GM18867 (cell line): ENCODE measurements around the gene ALOX15.
"Not testable (repeated sequence)": the region's sequence is repeated elsewhere in the genome, so short reads cannot be mapped to it uniquely, and the experiment has no call there.

ENCODE experiments used
- ATAC-seq: cut with Tn5 transposase; IDR thresholded peaks from one replicate; pipeline ENCODE4 v1.9.1; 2021; ENCODE audit warnings: mild to moderate bottlenecking, moderate library complexity; ENCODE audit not compliant: unreplicated experiment

Gene ALOX15

DNA sequence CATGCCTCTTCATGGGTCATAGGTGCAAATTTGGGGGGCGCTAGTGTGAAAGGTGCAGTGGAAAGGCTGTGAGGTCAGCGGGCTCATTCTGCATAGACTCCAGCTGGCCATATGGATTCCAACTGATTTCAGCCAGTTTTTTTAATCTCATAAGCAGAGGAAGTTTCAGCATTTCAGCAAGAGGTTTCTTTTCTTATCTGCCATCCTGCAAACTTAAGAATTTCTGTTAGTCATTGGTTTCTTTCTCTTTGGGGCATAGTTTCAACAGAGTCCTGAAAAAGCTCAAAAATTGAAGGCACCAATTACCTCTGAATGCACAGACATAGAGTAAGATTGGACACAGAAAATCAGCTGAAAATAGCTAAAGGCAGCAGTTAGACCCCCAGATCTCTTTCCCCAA is 16.2 kb upstream of the ALOX15 start:
- ATAC-seq: no peak

DNA sequence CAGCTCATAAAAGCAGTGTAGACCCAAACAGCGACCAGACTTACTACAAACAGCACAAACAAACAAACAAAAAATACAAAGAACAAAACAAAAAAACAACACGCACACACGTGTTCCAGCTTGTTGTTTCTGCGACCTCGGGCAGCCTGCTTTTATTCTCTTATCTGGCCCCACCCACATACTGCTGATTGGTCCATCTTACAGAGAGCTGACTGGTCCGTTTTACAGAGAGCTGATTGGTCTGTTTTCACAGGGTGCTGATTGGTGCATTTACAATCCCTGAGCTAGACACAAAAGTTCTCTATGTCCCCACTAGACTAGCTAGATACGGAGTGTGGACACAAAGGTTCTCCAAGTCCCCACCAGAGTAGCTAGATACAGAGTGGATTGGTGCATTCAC is 14.5 kb upstream of the ALOX15 start:
- ATAC-seq: not testable (repeated sequence)

DNA sequence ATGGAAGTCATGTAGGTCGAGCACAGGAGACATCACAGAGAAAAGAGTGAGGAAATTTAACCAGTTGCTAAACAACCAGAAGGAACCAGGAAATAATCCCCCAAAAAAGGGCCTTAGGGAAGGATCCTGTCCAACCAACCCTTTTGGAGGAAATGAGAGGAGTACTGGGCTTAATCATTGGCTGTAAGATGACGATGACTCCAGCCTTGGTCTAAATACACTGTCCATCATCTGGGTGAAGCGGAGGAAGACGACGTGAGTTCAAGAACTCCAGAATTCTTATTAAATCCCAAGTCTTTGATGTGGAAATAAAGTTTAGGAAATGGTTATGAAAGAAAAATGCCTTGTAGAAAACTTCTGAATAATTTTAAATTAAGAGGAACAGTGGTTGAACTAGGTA is 11.5 kb upstream of the ALOX15 start:
- no peak for ATAC-seq

DNA sequence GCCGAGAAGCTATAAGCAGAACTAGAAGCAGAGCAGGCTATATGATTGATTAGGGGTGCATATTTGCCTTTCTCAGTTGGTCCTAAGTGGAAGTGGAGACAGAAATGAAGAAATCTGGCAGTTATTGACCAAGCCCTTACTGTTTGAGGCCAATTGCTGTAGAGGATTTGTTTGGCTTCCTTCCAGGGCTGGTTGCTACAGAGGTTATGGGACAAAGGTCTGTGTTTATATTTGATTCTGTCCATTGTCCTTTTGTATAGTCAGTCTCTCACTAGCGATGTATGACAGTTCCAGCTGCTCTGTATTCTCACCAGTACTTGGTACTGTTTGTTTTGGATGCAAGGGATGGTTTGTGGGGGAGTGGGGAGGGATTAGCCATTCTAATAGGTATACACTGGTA is 7.3 kb upstream of the ALOX15 start:
- ATAC-seq: no peak

DNA sequence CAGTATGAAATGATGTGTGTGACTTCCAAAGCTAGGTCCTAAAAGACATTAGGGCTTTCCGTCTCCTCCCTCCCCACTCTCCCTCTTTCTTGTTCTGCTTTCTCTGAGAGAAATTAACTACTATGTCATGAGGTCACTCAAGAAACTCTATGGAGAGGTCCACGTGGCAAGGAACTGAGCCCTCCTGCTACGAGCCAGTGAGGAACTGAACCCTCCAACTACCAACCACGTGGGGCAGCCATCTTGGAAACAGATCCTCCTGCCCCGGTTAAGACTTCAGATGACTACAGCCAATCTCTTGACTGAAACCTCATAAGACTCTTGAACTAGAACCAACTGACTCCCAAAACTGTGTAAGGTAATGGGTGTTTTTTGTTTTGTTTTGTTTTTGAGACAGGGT is 4.2 kb upstream of the ALOX15 start:
- no peak for ATAC-seq

DNA sequence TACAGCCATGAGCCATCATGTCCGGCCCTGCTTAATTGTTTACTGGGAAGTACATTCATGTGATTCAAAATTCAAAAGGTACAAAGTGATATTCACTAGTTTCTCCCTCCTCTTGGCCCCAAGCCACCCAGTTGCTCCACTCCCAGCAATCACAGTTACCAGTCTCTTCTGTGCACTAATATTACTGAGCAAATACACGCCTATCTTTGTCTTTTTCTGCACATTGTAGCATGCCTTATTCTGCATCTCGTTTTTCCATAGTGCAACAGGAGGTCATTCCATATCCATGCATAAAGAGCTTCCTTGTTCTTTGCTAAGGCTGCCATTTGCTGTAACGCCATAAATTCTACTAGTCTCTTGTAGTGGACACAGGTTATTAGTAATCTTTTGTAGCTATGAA is 2.2 kb upstream of the ALOX15 start:
- ATAC-seq: no peak

DNA sequence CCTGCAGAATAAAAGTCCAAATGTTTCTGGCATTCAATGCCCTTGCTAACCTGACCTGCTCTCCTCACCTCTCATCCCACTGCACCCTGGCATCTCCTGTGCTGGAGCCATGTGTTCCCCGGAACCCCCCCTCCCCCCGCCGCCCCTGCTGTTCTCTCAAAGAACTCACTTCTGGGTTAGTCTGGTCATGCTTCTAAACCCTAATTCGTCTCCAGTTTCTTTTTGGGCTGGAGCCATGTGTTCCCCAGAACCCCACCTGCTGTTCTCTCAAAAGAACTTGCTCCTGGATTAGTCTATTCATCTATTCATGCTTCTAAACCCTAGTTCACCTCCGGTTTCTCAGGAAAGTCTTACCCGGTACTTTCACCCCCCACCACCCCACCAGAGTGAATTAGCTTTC is 808 bp upstream of the ALOX15 start:
- ATAC-seq: no peak

DNA sequence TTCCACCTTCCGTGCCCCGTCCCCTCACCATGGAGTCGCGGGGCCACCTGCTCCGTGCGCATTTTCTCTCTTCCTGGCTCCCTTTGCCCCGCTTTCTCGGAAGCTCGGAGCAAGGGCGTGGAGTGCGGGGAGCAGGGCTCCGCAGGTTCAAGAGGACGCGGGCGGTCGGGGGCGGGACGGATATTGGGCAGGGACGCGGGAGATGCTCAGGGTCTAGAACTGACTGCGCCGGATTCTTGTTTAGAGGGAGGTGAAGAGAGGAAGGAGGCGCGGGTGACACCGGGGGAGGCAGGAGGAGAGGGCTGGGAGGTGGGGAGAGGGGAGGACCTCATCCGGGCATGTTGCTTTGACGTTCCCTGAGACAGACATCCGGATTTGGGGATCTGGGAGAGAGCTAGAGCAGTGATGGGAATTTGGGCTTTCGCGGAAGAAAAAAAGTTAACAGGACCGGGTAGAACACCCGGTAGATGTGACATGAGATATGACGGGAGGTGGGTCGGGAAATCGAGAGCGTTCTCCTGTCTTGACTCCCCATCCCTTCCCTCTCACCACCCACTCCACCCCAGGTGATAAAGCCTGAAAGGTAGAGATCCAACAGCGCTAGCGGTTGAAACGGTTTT is 799 bp downstream of the ALOX15 start:
- not testable (repeated sequence) for ATAC-seq

DNA sequence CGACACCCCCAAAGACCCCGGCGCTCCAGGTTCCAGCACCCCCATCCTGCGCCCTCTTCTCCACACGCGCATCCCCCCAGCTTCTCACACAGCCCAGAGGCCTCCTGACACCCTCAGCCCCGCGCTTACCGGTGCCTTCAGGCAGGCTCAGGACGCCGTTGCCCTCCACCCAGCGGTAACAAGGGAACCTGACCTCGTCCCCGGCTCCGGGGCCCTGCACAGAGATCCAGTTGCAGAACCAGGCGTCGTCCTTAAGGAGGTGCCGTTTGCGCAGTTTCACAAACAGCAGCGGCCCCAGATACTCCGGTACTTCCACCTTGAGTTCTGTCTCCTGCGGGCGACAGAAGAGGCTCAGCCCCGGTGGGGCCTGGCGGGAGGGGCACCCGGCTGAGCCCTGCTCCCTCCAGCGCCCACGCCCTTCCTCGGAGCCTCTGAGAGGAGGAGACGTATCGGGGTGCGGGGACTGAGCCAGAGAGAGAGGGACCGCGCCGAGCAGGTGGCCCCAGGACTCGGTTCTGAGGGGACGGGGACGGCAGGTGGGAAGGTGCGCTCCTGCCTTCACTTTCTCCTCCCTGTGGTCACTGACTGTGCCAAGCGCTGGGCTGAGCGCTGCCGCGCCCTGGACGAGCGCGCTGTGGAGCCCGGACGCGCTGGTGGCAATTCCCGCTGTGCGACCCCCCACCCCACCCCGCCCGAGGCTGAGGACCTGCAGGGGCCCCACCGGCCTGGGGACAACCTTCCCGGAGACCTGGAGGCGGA is 2.0 kb downstream of the ALOX15 start:
- ATAC-seq: not testable (repeated sequence)

DNA sequence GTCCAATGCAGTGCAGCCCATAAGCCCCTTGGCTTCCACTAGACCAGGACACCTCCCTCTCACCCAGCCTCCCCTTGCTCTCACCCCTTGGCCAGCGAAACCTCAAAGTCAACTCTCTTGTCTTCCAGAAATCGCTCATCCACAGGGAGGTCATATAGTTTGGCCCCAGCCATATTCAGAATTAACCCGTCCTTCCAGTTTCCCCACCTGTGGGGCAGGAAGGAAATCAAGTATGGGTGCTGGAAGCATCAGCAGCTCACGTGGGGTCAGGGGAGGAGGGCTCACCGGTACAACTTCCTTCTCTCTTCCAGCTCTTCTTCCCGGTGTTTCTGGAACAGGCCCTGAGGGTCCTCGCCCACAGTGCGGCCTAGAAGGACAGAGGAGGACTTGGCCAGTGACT is 2.7 kb downstream of the ALOX15 start:
- ATAC-seq: not testable (repeated sequence)

DNA sequence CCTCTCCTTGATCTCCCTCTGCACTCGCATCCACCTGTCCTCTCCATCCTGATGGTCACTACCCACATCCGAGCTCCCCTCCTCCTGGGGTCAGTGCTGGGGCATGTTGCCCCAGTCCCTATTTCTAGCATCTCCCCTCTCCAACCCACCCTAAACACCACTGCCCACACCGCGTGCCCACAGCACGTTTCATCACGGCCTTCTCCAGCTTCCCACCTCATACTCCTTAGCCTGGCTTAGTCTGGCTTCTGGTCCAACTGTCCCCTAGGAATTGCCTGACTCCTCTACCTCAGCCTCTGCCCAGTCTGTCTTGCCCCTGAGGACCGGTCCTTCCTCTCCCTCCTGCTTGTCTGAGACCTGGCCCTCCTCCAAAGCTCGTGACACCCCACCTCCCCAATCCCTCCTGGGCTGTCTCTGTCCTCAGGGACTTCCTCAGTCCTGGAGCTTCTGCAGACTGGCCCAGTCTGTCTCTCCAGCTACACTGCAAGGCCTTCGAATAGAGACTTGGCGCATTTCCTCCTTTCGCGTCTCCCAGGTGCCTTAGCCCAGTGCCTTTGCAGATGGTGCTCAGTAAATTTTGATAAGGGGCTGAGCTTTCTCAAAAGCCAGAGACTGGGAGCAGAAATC is 4.9 kb downstream of the ALOX15 start:
- no peak for ATAC-seq

DNA sequence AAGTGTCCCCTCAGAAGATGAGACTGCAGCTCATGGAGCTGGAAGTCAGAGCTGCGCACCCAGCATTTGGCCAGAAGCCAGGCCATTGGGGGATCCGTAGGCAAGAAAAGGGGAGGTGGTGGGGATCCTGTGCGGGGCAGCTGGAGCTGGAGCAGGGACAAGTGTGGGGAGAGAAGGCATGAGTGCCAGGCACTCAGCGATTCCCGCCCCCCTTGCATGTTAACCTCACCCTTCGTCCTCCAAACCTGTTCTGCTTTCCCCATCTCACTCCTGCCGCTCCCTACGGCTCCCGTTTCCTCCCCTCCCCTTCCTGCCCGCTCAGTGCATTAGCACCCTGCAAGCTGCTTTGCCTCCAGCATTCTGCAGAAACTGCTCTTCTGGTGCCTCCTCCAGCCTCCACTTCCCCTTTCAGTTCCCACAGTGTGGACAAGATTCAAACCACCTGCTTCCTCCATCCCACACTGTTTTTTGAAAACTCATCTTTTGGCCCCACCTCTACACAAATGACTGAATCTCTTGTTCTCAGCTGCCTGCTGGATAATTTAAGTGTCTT is 5.6 kb downstream of the ALOX15 start:
- no peak for ATAC-seq

DNA sequence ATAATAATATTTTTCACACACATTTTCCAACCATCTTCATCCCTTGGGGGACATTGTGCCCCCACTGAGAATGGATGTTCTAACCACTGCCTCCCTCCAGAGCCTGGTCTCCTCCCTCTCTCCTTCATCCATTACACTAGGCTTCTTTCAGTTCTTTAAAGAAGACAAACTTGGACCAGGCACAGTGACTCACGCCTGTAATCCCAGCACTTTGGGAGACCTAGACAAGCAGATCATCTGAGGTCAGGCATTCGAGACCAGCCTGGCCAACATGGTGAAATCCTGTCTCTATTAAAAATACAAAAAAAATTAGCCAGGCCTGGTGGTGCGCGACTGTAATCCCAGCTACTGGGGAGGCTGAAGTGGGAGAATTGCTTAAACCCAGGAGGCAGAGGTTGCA is 6.5 kb downstream of the ALOX15 start:
- no peak for ATAC-seq

DNA sequence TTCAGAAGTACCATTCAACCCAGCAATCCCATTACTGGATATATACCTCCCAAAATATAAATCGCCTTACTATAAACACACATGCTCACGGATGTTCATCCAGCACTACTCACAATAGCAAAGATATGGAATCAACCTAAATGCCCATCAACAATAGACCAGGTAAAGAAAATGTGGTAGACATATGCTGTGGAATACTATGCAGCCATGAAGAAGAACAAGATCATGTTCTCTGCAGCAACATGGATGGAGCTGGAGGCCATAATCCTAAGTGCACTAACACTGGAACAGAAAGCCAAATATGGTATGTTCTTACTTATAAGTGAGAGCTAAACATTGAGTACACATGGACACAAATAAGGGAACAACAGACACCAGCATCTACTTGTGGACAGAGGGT is 7.8 kb downstream of the ALOX15 start:
- no peak for ATAC-seq

DNA sequence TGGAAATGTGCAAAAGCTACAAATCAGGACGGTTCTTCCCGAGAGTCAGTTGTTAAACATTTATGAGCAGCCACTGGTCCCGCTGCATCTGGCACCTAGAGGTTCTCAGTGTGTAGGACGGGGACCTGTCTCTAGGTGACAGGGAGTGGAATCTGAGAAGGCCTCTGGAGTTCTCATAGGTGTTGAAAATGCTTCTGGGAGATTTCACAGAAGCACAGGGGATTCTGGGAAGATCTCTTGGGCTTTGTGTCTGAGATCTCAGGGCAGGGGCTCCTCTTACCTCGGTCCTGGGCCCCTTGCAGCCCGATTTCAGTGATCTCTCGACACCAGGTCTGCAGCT is 8.9 kb downstream of the ALOX15 start:
- no peak for ATAC-seq

DNA sequence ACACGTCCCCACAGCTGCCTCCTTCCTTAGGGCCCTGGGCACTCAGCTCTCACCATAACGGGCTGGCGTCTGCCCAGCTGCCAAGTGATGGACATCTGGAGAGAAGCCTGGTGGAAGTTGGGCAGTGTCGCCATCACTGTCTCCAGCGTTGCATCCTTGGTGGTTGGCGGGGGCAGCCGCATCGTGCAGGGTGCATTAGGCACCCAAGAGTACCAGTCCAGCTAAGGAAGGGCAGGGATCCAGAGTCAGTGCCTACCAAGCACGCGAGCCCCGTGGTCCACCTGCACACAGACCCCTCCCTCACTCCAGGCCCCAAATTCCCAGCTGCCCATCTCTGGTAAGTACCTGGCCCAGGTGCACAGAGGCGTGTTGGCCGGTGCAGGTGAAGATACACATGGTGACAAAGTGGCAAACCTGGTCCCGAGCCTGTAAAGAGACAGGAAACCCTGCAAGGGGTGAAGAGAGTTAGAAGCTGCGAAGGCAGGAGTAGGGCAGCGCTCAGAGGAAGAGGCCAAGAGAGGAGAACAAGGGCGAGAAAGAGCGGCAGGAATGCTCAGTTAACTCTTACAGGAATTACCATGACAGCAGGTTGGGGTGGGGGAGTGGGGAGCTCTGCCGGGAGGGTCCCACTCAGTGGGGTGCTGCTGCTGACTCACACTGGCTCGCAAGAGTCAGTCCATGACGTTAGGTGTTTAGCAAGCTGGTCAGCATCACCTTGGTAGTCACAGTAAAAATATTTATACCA is 9.5 kb downstream of the ALOX15 start:
- ATAC-seq: no peak

DNA sequence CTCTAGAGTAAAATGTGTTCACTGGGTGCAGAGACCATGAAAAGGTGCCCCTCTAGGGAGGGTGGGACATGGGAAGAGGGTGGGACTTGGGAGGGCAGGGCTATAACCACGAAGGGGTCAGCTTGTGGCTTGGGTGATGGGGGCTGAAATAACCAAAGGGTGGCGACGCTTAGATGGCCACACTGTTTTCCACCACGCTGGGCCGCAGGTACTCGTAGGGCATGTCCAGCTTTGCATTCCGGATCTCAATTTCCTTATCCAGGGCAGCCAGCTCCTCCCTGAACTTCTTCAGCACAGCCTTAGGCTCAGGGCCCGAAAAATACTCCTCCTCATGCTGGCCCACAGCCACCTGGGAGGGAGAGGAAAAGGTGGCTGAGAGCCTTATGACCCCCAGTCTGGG is 10.0 kb downstream of the ALOX15 start:
- no peak for ATAC-seq

DNA sequence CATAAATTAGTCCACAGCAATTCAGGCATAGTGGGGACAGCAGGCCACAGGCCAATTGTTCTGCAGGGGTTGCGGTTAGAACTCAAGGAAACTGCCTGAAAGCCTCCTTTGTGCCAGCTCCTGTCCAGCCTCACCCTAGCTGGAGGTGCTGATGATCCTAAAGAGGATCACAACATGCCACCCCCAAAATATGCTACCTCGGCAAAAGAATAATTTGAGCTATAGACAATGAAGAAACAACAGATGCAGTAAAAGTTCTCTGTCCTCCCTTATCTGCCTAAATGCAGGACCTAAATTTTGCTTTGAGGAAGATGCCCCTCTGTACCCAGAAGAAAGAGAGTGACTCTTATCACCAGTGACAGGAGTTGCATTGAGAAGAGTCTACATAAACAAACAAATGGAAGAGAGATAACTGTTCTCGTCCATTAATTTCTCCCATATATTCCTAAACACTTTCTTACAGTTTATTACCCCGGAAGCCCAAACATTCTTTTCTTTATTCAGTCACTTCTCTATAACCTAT is 14.7 kb downstream of the ALOX15 start:
- no peak for ATAC-seq

DNA sequence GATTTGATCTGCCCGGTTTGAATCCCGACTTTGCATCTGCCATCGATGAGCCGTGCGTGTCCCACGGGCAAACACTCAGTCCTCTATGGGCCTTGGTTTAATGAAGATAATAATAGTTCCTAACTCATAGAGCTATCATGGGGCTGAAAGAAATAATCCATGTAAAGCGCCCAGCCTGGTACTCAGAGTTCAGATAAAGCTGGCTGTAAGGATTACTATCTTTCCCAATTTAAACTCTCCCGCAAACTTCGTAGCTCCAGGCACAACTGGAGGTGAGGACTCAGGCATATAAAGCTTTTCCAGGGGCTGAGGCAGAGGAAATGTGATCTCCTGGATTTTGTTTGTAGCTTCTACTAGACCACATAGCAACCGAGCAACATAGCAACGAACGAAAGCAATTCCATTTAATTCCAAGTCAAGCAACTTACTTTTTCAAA is 16.3 kb downstream of the ALOX15 start:
- ATAC-seq: no peak

DNA sequence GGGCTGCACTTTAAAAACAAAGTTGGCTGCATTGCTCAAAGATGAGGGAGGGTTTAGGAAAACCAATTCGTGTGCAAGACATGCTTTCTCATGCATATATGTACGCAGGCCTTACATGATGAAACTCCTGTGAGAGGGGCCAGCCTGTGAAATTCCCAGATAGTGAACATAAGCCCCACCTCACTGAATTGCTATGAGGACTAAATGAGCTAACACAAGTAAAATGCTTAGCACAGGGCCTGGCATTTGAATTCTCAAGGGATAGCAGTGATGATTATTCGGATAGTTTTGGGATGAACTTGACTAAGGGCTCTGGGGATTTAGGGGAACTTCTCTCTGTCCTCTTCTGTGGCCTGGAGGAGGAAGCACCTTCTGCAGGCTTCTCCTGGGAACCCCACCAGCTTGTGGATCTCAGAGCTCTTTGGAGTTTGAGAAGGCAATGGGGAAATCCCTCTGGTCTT is 17.0 kb downstream of the ALOX15 start:
- ATAC-seq: not testable (repeated sequence)

DNA sequence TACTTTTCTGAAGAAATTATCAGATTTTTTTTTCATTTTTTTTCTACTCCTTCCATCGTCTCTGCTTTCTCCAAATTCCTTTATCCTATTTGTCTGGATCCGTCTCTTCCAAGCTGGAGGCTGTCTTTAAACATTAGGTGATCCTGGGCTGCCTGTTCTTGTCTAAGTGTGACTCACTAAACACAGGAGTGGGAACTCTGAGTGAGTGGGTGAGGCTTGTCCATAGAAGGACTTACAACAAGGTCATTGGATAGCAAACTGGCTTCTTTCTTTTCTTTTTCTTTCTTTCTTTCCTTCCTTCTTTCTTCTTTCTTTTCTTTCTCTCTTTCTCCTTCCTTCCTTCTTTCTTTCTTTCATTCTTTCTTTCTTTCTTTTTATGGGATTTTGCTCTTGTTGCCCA is 18.2 kb downstream of the ALOX15 start:
- no peak for ATAC-seq
